GM20431 (cell line): ENCODE results near the gene PTPN2.
"Not testable (repeated sequence)": the region's sequence is repeated elsewhere in the genome, so short reads cannot be mapped to it uniquely, and the experiment has no call there.

Experiments
- in situ Hi-C: fragments of 300-500 bp; cut with MseI, MboI; formaldehyde crosslinking; loops from one replicate; pipeline ENCODE4 v1.15.0; 2020; ENCODE audit warnings: low sequenced_read_pairs; ENCODE audit not compliant: unreplicated experiment

The PTPN2 gene

GRCh38 chr18:12755606-12756005 is 128.4 kb downstream of the PTPN2 start:
- in situ Hi-C loops, result not testable (repeated sequence)

GRCh38 chr18:12754511-12754910 is 129.5 kb downstream of the PTPN2 start:
- in situ Hi-C loops, result no loop called here

GRCh38 chr18:12751891-12752290 is 132.1 kb downstream of the PTPN2 start:
- in situ Hi-C loops, result no loop called here

- in situ Hi-C loops, result no loop called here
Observed at GRCh38 chr18:12751503-12751884, 132.5 kb downstream of the PTPN2 start.

GRCh38 chr18:12750715-12751502 is 133.1 kb downstream of the PTPN2 start:
- in situ Hi-C loops, result no loop called here

GRCh38 chr18:12750076-12750714 is 133.8 kb downstream of the PTPN2 start:
- in situ Hi-C loops, result no loop called here

- in situ Hi-C loops, result loop anchor here (10.0 to 25.0 kb wide), 2 partner anchors 156 to 413 kb away; no protein-coding TSS in a partner anchor
Observed at GRCh38 chr18:12749121-12749520, 134.9 kb downstream of the PTPN2 start.

- in situ Hi-C loops, result loop anchor here (10.0 to 25.0 kb wide), 2 partner anchors 156 to 414 kb away; no protein-coding TSS in a partner anchor
Observed at GRCh38 chr18:12748671-12749070, 135.4 kb downstream of the PTPN2 start.

- in situ Hi-C loops, result loop anchor here (10.0 to 25.0 kb wide), 2 partner anchors 157 to 415 kb away; no protein-coding TSS in a partner anchor
Observed at GRCh38 chr18:12747530-12748315, 136.3 kb downstream of the PTPN2 start.

GRCh38 chr18:12745095-12745795 is 138.8 kb downstream of the PTPN2 start:
- in situ Hi-C loops, result loop anchor here (10.0 to 25.0 kb wide), 2 partner anchors 160 to 417 kb away; no protein-coding TSS in a partner anchor

- in situ Hi-C loops, result loop anchor here (10.0 to 25.0 kb wide), 2 partner anchors 161 to 418 kb away; no protein-coding TSS in a partner anchor
Observed at GRCh38 chr18:12744103-12744502, 139.9 kb downstream of the PTPN2 start.

GRCh38 chr18:12742453-12742852 is 141.6 kb downstream of the PTPN2 start:
- in situ Hi-C loops, result loop anchor here (10.0 to 25.0 kb wide), 2 partner anchors 162 to 420 kb away; no protein-coding TSS in a partner anchor
